K562 (cell line): ENCODE data around the gene JPT2. TPM values are rescaled to one million over a fixed set of nuclear protein-coding genes. Genes with fewer than 3 reads are reported as not detected.
A peak's percentile ranks its signal among the peaks of the same experiment; 100 is the strongest.

Experiments
- ADNP ChIP-seq: fragments of 200-800 bp; sonication (Bioruptor generic); IDR thresholded peaks from 2 replicates; pipeline ENCODE4 v1.6.1; 2016; ENCODE audit warnings: missing genetic modification characterization, missing compliant biosample characterization
- BRF1 ChIP-seq: IDR thresholded peaks from 3 replicates; pipeline ENCODE4 v1.6.1; 2011; ENCODE audit warnings: borderline replicate concordance, mild to moderate bottlenecking; ENCODE audit not compliant: insufficient read length; ENCODE audit errors: extremely low read depth
- CBX1 ChIP-seq: sonication (generic); IDR thresholded peaks from 2 replicates; pipeline ENCODE4 v1.6.1; 2016; ENCODE audit warnings: antibody characterized with exemption, low read depth, mild to moderate bottlenecking
- CEBPZ ChIP-seq: fragments of 150-350 bp; IDR thresholded peaks from 2 replicates; pipeline ENCODE4 v1.6.1; 2014; ENCODE audit warnings: low read depth, mild to moderate bottlenecking, low read length, borderline replicate concordance
- MEF2D ChIP-seq: conservative IDR thresholded peaks from 2 replicates; pipeline ENCODE4 v1.6.1; 2016; ENCODE audit warnings: low read depth, missing genetic modification characterization, missing compliant biosample characterization
- MYBL2 ChIP-seq, 2 experiments: fragments of 450-650 bp in 1 of 2; sonication (generic) in 1 of 2; formaldehyde crosslinking in 1 of 2; IDR thresholded peaks; 2 replicates each; pipeline versions ENCODE4 v1.6.1 to v1.8.1; 2017 to 2022; ENCODE audit warnings: borderline replicate concordance in 1 of 2, inconsistent platforms in 1 of 2, low read depth in 1 of 2, mild to moderate bottlenecking in 1 of 2, missing genetic modification reagents in 1 of 2, moderate library complexity in 1 of 2
- NFATC3 ChIP-seq: fragments of 450-650 bp; IDR thresholded peaks from 2 replicates; pipeline ENCODE4 v1.6.1; 2017; ENCODE audit warnings: mild to moderate bottlenecking
- NFIC ChIP-seq: fragments of 450-650 bp; IDR thresholded peaks from 2 replicates; pipeline ENCODE4 v1.6.1; 2017; ENCODE audit warnings: mild to moderate bottlenecking, inconsistent platforms
- SMARCE1 ChIP-seq: fragments of 450-650 bp; IDR thresholded peaks from 2 replicates; pipeline ENCODE4 v1.7.1; 2016; ENCODE audit warnings: mild to moderate bottlenecking
- SMC3 ChIP-seq: conservative IDR thresholded peaks from 2 replicates; pipeline ENCODE4 v1.6.1; 2011; ENCODE audit warnings: low read depth, low read length, improper control_type of control experiment; ENCODE audit not compliant: insufficient read depth
- SUPT5H ChIP-seq: fragments of 450-650 bp; IDR thresholded peaks from 2 replicates; pipeline ENCODE4 v1.6.1; 2016
- ZNF316 ChIP-seq: fragments of 450-650 bp; IDR thresholded peaks from 2 replicates; pipeline ENCODE4 v1.6.1; 2016
- ZNF584 ChIP-seq: fragments of 200-800 bp; sonication (Bioruptor generic); IDR thresholded peaks from 2 replicates; pipeline ENCODE4 v1.6.1; 2016; ENCODE audit warnings: low read depth, mild to moderate bottlenecking, missing genetic modification characterization, missing compliant biosample characterization
- polyA plus RNA-seq, 8 experiments: library from polyadenylated mRNA; depleted of rRNA in 4 of 8; stranded (reverse) in 5 of 8; unstranded in 3 of 8; fragments of >200 nt; fragmentation: Nextera tagmentation in 2 of 8; fragmentation: Illumina TruSeq in 1 of 8; extraction: Ambion mirVana in 2 of 8; extraction: Trizol in 1 of 8; gene quantifications; 2 replicates each; pipeline versions ENCODE4 v1.2.1 to v1.2.3, GENCODE V29; 2011 to 2014; ENCODE audit warnings: inconsistent platforms in 1 of 8, missing spikeins in 1 of 8
- total RNA-seq, 7 experiments: library from RNA; depleted of rRNA in 6 of 7; stranded (reverse); fragments of >200 nt in 6 of 7; fragmentation: Illumina TruSeq in 2 of 7; extraction: Trizol in 2 of 7; gene quantifications; 2 replicates each; pipeline versions ENCODE4 v1.2.1 to v1.2.3, GENCODE V29; 2011 to 2021; ENCODE audit warnings: low replicate concordance in 1 of 7
- TF ChIP-seq, protein P1 (sequence below): fragments of 250-450 bp; sonication (Bioruptor Pico); IDR thresholded peaks from 2 replicates; pipeline ENCODE4 v1.5.0; 2021; ENCODE audit warnings: mild to moderate bottlenecking, borderline replicate concordance
- TF ChIP-seq, protein P2 (sequence below): fragments of 450-650 bp; formaldehyde crosslinking; IDR thresholded peaks from 2 replicates; pipeline ENCODE4 v1.4.0; 2020; ENCODE audit warnings: mild to moderate bottlenecking, moderate library complexity
- TF ChIP-seq, protein P3 (sequence below): fragments of 250-450 bp; sonication (Bioruptor Pico); IDR thresholded peaks from 2 replicates; pipeline ENCODE4 v1.5.0; 2020; ENCODE audit warnings: mild to moderate bottlenecking, borderline replicate concordance

Gene JPT2
- total and polyA plus RNA-seq, 9 of the 15 experiments (the other 6 are each of a cell fraction or from before 2014, with no cell fraction given): 25.5 to 133 (median 106) TPM

DNA sequence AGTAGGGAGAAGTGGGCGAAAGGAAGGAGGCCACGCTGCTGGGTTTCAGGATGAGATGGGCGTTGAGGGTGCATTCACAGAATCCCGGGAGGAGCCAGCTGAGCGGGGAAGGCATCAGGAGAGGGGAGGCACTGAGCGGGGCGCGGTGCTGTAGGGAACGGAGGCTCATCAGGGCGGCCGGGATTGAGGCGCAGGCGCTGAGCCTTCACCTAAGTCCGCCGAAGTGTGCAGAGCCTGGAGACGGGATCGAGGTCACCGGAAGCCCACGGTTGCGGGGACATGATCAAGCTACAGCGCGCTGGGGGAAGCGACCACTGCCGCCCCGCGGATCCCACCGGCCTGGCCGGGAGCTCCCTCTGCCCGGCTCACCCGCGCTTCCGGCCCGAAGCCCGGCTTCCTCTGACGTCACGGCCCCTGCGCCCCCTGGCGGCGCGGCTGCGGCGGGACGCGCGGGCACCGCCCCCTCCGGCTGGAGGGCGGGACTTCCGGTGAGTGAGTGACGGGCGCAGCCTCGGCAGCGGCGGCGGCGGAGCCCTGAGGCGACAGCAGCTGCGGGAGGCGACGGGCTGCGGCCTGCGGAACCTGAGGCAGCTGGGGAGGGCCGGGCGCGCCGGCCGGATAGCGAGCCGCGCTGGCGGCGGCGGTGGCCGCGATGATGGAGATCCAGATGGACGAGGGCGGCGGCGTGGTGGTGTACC is 27.8 kb downstream of the JPT2 start, which contains the start of gene MAPK8IP3 (continued):
- TF ChIP-seq MYBL2 (IDR thresholded peaks at IDR 0.05; ENCODE audit: low read depth): no peak
- no peak for TF ChIP-seq MYBL2 (CRISPR knock-in tag; IDR thresholded peaks at IDR 0.05; ENCODE audit: borderline replicate concordance)
- TF ChIP-seq SMARCE1: peak; percentile 56; the same call in 1 of the 2 replicates
- TF ChIP-seq NFATC3: no peak
- no peak for TF ChIP-seq BRF1
- TF ChIP-seq ADNP: no peak
- TF ChIP-seq ZNF584 (CRISPR knock-in tag): no peak
- 0 out of 2 replicates have a peak, but pooled peaks have one; percentile 19 for TF ChIP-seq SMC3
- TF ChIP-seq MEF2D (tag): no peak
- peak; percentile 89; the same call in 1 of the 2 replicates for TF ChIP-seq CBX1
- TF ChIP-seq, protein P1, sequence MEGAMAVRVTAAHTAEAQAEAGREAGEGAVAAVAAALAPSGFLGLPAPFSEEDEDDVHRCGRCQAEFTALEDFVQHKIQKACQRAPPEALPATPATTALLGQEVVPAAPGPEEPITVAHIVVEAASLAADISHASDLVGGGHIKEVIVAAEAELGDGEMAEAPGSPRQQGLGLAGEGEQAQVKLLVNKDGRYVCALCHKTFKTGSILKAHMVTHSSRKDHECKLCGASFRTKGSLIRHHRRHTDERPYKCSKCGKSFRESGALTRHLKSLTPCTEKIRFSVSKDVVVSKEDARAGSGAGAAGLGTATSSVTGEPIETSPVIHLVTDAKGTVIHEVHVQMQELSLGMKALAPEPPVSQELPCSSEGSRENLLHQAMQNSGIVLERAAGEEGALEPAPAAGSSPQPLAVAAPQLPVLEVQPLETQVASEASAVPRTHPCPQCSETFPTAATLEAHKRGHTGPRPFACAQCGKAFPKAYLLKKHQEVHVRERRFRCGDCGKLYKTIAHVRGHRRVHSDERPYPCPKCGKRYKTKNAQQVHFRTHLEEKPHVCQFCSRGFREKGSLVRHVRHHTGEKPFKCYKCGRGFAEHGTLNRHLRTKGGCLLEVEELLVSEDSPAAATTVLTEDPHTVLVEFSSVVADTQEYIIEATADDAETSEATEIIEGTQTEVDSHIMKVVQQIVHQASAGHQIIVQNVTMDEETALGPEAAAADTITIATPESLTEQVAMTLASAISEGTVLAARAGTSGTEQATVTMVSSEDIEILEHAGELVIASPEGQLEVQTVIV (CRISPR knock-in tag): no peak
- TF ChIP-seq, protein P2, sequence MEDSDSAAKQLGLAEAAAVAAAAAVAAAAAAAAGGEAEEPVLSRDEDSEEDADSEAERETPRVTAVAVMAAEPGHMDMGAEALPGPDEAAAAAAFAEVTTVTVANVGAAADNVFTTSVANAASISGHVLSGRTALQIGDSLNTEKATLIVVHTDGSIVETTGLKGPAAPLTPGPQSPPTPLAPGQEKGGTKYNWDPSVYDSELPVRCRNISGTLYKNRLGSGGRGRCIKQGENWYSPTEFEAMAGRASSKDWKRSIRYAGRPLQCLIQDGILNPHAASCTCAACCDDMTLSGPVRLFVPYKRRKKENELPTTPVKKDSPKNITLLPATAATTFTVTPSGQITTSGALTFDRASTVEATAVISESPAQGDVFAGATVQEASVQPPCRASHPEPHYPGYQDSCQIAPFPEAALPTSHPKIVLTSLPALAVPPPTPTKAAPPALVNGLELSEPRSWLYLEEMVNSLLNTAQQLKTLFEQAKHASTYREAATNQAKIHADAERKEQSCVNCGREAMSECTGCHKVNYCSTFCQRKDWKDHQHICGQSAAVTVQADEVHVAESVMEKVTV (CRISPR knock-in tag): no peak
- peak; percentile 33; the same call in 1 of the 2 replicates for TF ChIP-seq NFIC
- TF ChIP-seq SUPT5H: peak; percentile 93
- peak; percentile 15; the same call in 1 of the 2 replicates for TF ChIP-seq ZNF316
- TF ChIP-seq, protein P3, sequence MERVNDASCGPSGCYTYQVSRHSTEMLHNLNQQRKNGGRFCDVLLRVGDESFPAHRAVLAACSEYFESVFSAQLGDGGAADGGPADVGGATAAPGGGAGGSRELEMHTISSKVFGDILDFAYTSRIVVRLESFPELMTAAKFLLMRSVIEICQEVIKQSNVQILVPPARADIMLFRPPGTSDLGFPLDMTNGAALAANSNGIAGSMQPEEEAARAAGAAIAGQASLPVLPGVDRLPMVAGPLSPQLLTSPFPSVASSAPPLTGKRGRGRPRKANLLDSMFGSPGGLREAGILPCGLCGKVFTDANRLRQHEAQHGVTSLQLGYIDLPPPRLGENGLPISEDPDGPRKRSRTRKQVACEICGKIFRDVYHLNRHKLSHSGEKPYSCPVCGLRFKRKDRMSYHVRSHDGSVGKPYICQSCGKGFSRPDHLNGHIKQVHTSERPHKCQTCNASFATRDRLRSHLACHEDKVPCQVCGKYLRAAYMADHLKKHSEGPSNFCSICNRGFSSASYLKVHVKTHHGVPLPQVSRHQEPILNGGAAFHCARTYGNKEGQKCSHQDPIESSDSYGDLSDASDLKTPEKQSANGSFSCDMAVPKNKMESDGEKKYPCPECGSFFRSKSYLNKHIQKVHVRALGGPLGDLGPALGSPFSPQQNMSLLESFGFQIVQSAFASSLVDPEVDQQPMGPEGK (CRISPR knock-in tag): no peak
- TF ChIP-seq CEBPZ: no peak
